Hepatocyte (in vitro differentiated cells): ENCODE measurements around the gene TRIM69. TPM values are rescaled to one million over a fixed set of nuclear protein-coding genes. Genes with fewer than 3 reads are reported as not detected.
"Not testable (repeated sequence)": the region's sequence is repeated elsewhere in the genome, so short reads cannot be mapped to it uniquely, and the experiment has no call there.

Source experiments
- DNase-seq: peaks from one replicate; pipeline ENCODE4 v3.0.0-alpha.2; 2016; ENCODE audit warnings: low spot score
- H2AFZ ChIP-seq: fragments of 200-600 bp; sonication (generic); 2 replicates; pipeline ENCODE4 v1.6.0; 2016; ENCODE audit warnings: antibody characterized with exemption, mild to moderate bottlenecking
- H3K27ac ChIP-seq: fragments of 200-600 bp; sonication (generic); 2 replicates; pipeline ENCODE4 v1.5.1; 2016; ENCODE audit warnings: mild to moderate bottlenecking
- H3K27me3 ChIP-seq: fragments of 200-600 bp; sonication (generic); 2 replicates; pipeline ENCODE4 v1.6.1; 2016
- H3K36me3 ChIP-seq: fragments of 200-600 bp; sonication (generic); replicated peaks from 2 replicates; pipeline ENCODE4 v1.5.1; 2016; ENCODE audit warnings: low read depth; ENCODE audit not compliant: insufficient read depth
- H3K4me1 ChIP-seq: fragments of 200-600 bp; sonication (generic); 2 replicates; pipeline ENCODE4 v1.5.1; 2016; ENCODE audit warnings: mild to moderate bottlenecking, moderate library complexity; ENCODE audit not compliant: insufficient read depth
- H3K4me2 ChIP-seq: fragments of 200-600 bp; sonication (generic); 2 replicates; pipeline ENCODE4 v1.6.0; 2016
- H3K4me3 ChIP-seq: fragments of 200-600 bp; sonication (generic); 2 replicates; pipeline ENCODE4 v1.5.1; 2016; ENCODE audit warnings: mild to moderate bottlenecking
- H3K79me2 ChIP-seq: fragments of 200-600 bp; sonication (generic); 2 replicates; pipeline ENCODE4 v1.6.0; 2017; ENCODE audit warnings: mild to moderate bottlenecking
- H3K9me2 ChIP-seq: fragments of 200-600 bp; sonication (generic); replicated peaks from 2 replicates; pipeline ENCODE4 v1.6.0; 2017; ENCODE audit warnings: mild to moderate bottlenecking; ENCODE audit not compliant: insufficient read depth
- H3K9me3 ChIP-seq: fragments of 200-600 bp; sonication (generic); 2 replicates; pipeline ENCODE4 v1.5.1; 2016; ENCODE audit warnings: low read depth, mild to moderate bottlenecking
- H4K20me1 ChIP-seq: fragments of 200-600 bp; sonication (generic); 2 replicates; pipeline ENCODE4 v1.6.0; 2016; ENCODE audit warnings: mild to moderate bottlenecking; ENCODE audit not compliant: insufficient read depth, poor library complexity, severe bottlenecking
- CTCF ChIP-seq: fragments of 200-600 bp; sonication (generic); IDR thresholded peaks from 2 replicates; pipeline ENCODE4 v1.5.1; 2016; ENCODE audit warnings: antibody characterized with exemption, mild to moderate bottlenecking; ENCODE audit not compliant: poor library complexity
- EZH2 ChIP-seq: fragments of 200-600 bp; sonication (generic); IDR thresholded peaks from 2 replicates; pipeline ENCODE4 v1.6.1; 2016; ENCODE audit warnings: antibody characterized with exemption, mild to moderate bottlenecking, borderline replicate concordance
- EZH2phosphoT487 ChIP-seq: fragments of 200-600 bp; sonication (generic); IDR thresholded peaks from one replicate; pipeline ENCODE4 v1.6.1; 2018; ENCODE audit warnings: antibody characterized with exemption, mild to moderate bottlenecking, low read depth, moderate library complexity; ENCODE audit not compliant: unreplicated experiment, severe bottlenecking
- WGBS: methylation state at CpG from one replicate; pipeline ENCODE4 v1.1.6; 2016; ENCODE audit warnings: low lambda C conversion rate; ENCODE audit errors: missing lambda C conversion rate; 5-methylcytosine and 5-hydroxymethylcytosine counted together
- polyA plus RNA-seq: library from polyadenylated mRNA; unstranded; fragments of >200 nt; fragmentation: Nextera tagmentation; extraction: Ambion mirVana; gene quantifications from 2 replicates; pipeline ENCODE4 v1.2.1, GENCODE V29; 2016
- total RNA-seq: library from RNA; depleted of rRNA; stranded (reverse); fragments of >200 nt; gene quantifications from 2 replicates; pipeline ENCODE4 v1.2.3, GENCODE V29; 2014

The TRIM69 gene
- total and polyA plus RNA-seq, 2 experiments from 2014 or later, result 6.5 to 11.0 TPM

DNA sequence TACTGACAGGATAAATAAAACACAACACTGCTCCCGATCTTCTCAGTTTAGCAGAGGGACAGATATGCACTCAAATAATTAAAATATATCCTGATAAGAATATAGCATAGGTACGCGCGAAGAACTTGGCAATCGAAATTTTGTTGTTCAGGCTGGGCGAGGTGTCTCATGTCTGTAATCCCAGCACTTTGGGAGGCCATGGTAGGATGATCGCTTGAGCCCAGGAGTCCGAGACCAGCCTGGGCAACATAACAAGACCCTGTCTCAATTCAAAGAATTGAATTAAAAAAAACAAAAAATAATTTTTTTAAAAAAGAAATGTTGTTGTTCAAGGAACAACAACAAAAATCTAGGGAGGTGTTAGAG lies 17.4 kb upstream of the TRIM69 start:
- H3K4me3 ChIP-seq, result no peak overlapping the region
- peaks cover 18% of the 10 kb centered on the region for H3K79me2 ChIP-seq
- no peak for TF ChIP-seq CTCF
- no peak for TF ChIP-seq EZH2
- TF ChIP-seq EZH2phosphoT487, result no peak
- peaks cover 15% of the 10 kb centered on the region for H4K20me1 ChIP-seq
- no peak overlapping the region for H2AFZ ChIP-seq
- H3K4me1 ChIP-seq, result no peaks in the 10 kb centered on the region
- no peaks in the 10 kb centered on the region for H3K27me3 ChIP-seq
- no peaks in the 10 kb centered on the region for H3K9me2 ChIP-seq
- H3K27ac ChIP-seq, result no peak overlapping the region
- H3K4me2 ChIP-seq, result no peak overlapping the region
- no peaks in the 10 kb centered on the region for H3K36me3 ChIP-seq
- DNase-seq, result no peak
- WGBS, result 96% methylated on average over 8 of the region's 8 CpGs
- no peaks in the 10 kb centered on the region for H3K9me3 ChIP-seq

DNA sequence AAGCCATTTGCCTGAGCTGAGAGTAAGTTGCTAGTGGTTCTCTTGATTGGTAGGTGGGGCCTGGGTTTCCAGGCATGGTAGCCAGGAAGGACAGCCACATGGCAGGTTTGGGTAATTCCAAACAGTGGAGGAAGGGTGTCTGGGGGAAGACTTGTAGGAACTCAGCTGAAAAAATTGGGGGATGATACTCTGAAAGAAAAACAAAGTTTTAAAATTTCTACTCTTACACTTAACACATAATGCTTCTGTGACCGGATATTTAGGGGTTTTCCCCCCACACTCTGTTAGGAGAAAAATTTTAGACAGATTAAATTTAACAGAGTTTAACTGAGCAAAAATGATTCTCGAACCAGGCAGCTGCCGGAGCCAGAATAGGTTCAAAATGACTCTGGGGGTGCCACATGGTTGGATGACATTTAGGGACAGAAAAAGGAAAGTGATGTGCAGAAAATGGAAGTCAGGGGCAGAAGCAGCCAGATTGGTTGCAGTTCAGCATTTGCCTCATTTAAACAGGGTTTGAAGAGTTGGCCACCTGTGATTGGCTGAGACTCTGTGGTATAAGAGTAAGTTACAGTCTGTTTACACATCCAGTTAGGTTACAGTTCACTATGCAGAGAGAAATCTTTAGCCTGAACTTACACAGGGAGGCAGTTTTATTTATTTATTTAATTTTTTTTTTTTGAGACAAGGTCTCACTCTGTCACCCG lies 16.9 kb upstream of the TRIM69 start:
- no peak for TF ChIP-seq CTCF
- no peak for TF ChIP-seq EZH2
- TF ChIP-seq EZH2phosphoT487, result no peak
- 92% methylated on average over 4 of the region's 4 CpGs for WGBS
- H4K20me1 ChIP-seq, result peaks cover 10% of the 10 kb centered on the region
- peaks cover 13% of the 10 kb centered on the region for H3K79me2 ChIP-seq
- H3K4me1 ChIP-seq, result no peaks in the 10 kb centered on the region
- no peak overlapping the region for H3K4me2 ChIP-seq
- no peak for DNase-seq
- H3K9me3 ChIP-seq, result no peaks in the 10 kb centered on the region
- no peaks in the 10 kb centered on the region for H3K36me3 ChIP-seq
- H3K4me3 ChIP-seq, result no peak overlapping the region
- H3K27ac ChIP-seq, result no peak overlapping the region
- no peak overlapping the region for H2AFZ ChIP-seq
- H3K9me2 ChIP-seq, result no peaks in the 10 kb centered on the region
- no peaks in the 10 kb centered on the region for H3K27me3 ChIP-seq

DNA sequence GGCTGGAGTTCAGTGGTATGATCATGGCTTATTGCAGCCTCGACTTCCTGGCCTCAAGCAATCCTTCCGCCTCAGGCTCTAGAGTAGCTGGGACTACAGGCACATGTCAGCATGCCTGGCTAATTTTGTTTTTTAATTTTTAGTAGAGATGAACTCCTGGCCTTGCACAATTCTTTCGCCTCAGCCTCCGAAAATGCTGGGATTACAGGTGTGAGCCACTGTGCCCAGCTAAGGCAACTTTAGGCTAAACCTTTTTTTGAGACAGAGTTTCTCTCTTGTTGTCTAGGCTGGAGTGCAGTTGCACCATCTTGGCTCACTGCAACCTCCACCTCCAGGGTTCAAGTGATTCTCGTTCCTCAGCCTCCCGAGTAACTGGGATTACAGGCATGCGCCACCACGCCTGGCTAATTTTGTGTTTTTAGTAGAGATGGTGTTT lies 16.3 kb upstream of the TRIM69 start:
- not testable (repeated sequence) for H2AFZ ChIP-seq, H3K79me2 ChIP-seq, H3K4me3 ChIP-seq, H3K27me3 ChIP-seq, H3K4me2 ChIP-seq, H3K9me2 ChIP-seq, H3K27ac ChIP-seq, H3K4me1 ChIP-seq, H4K20me1 ChIP-seq, DNase-seq, H3K36me3 ChIP-seq, H3K9me3 ChIP-seq
- 95% methylated on average over 8 of the region's 8 CpGs for WGBS

GRCh38 chr15:44720460-44721176 lies 15.7 kb upstream of the TRIM69 start:
- Histone ChIP-seq H3K27me3 (no peaks in the 10 kb centered on the region), H3K4me1 (no peaks in the 10 kb centered on the region), H3K4me2 (no peak overlapping the region), H3K9me2 (no peaks in the 10 kb centered on the region), H3K27ac (no peak overlapping the region), H4K20me1 (peaks cover 3% of the 10 kb centered on the region), H3K9me3 (no peaks in the 10 kb centered on the region), H3K4me3 (no peak overlapping the region), H2AFZ (no peak overlapping the region), H3K36me3 (no peaks in the 10 kb centered on the region), H3K79me2 (peaks cover 2% of the 10 kb centered on the region)
- 93% methylated on average over 4 of the region's 4 CpGs for WGBS
- no peak for DNase-seq
- TF ChIP-seq EZH2phosphoT487 (no peak), CTCF (no peak), EZH2 (no peak)
